Neuronal stem cell (in vitro differentiated cells): ENCODE data around the gene TLL2.
A peak's percentile ranks its signal among the peaks of the same experiment; 100 is the strongest.

Source experiments
- DNase-seq: peaks from one replicate; pipeline ENCODE4 v3.0.0-alpha.2; 2013; ENCODE audit warnings: low spot score
- H2AFZ ChIP-seq: one replicate; pipeline ENCODE4 v1.6.1; 2013; ENCODE audit warnings: mild to moderate bottlenecking, low read length, inconsistent platforms
- H2AK5ac ChIP-seq: 2 replicates; pipeline ENCODE4 v1.6.1; 2013; ENCODE audit warnings: low read depth, mild to moderate bottlenecking, inconsistent platforms, low read length, moderate library complexity, mixed read lengths
- H2BK120ac ChIP-seq: 2 replicates; pipeline ENCODE4 v1.6.1; 2013; ENCODE audit warnings: low read depth, mild to moderate bottlenecking, inconsistent platforms, low read length, moderate library complexity, mixed read lengths
- H2BK12ac ChIP-seq: one replicate; pipeline ENCODE4 v1.6.1; 2013; ENCODE audit warnings: low read length, inconsistent platforms
- H2BK15ac ChIP-seq: 2 replicates; pipeline ENCODE4 v1.6.1; 2013; ENCODE audit warnings: mild to moderate bottlenecking, low read length, inconsistent platforms, mixed read lengths
- H2BK5ac ChIP-seq: one replicate; pipeline ENCODE4 v1.6.1; 2013; ENCODE audit warnings: inconsistent platforms, mild to moderate bottlenecking, low read length, moderate library complexity
- H3K14ac ChIP-seq: one replicate; pipeline ENCODE4 v1.6.1; 2013; ENCODE audit warnings: low read length, inconsistent platforms
- H3K18ac ChIP-seq: 2 replicates; pipeline ENCODE4 v1.6.1; 2013; ENCODE audit warnings: low read length, inconsistent platforms
- H3K23ac ChIP-seq: 2 replicates; pipeline ENCODE4 v1.6.1; 2013; ENCODE audit warnings: low read depth, mild to moderate bottlenecking, mixed read lengths, low read length, inconsistent platforms; ENCODE audit not compliant: poor library complexity
- H3K27ac ChIP-seq: replicated peaks from 3 replicates; pipeline ENCODE4 v1.5.1; 2013; ENCODE audit warnings: low read length, inconsistent platforms
- H3K27me3 ChIP-seq, 3 experiments: 2 replicates each; pipeline ENCODE4 v1.6.1; 2013; ENCODE audit warnings: low read length in 3 of 3, mild to moderate bottlenecking in 2 of 3, inconsistent platforms in 1 of 3, low read depth in 1 of 3, mixed read lengths in 1 of 3, moderate library complexity in 1 of 3; ENCODE audit not compliant: control insufficient read depth in 3 of 3, insufficient read depth in 3 of 3
- H3K36me3 ChIP-seq, 2 donors: replicated peaks in 1 of 2; 2 replicates each; pipeline ENCODE4 v1.6.1; 2013; ENCODE audit warnings: low read length in 2 of 2; ENCODE audit not compliant: control insufficient read depth in 2 of 2, insufficient read depth in 2 of 2
- H3K4ac ChIP-seq: 2 replicates; pipeline ENCODE4 v1.6.1; 2013; ENCODE audit warnings: inconsistent platforms, mild to moderate bottlenecking, low read length, moderate library complexity
- H3K4me1 ChIP-seq, 2 donors: 1 replicate in 1 of 2; 2 replicates in 1 of 2; pipeline ENCODE4 v1.6.1; 2013; ENCODE audit warnings: low read length in 2 of 2, low read depth in 1 of 2; ENCODE audit not compliant: control insufficient read depth in 2 of 2, insufficient read depth in 1 of 2
- H3K4me2 ChIP-seq: one replicate; pipeline ENCODE4 v1.6.1; 2013; ENCODE audit warnings: mild to moderate bottlenecking, low read length, inconsistent platforms; ENCODE audit not compliant: insufficient read depth, poor library complexity, severe bottlenecking
- H3K4me3 ChIP-seq, 2 donors: 2 replicates each; pipeline ENCODE4 v1.5.1; 2013; ENCODE audit warnings: low read length in 2 of 2, mild to moderate bottlenecking in 2 of 2, inconsistent platforms in 1 of 2, moderate library complexity in 1 of 2
- H3K79me1 ChIP-seq: one replicate; pipeline ENCODE4 v1.6.1; 2013; ENCODE audit warnings: low read depth, mild to moderate bottlenecking, inconsistent platforms, low read length, moderate library complexity
- H3K9ac ChIP-seq: one replicate; pipeline ENCODE4 v1.6.1; 2013; ENCODE audit warnings: mild to moderate bottlenecking, low read depth, low read length, inconsistent platforms; ENCODE audit not compliant: poor library complexity
- H3K9me3 ChIP-seq, 2 donors: replicated peaks in 1 of 2; 2 replicates each; pipeline versions ENCODE3 to v1.6.1; 2013; ENCODE audit warnings: low read length in 2 of 2, mild to moderate bottlenecking in 2 of 2, inconsistent platforms in 1 of 2, low read depth in 1 of 2, mixed read lengths in 1 of 2, moderate library complexity in 1 of 2; ENCODE audit not compliant: control insufficient read depth in 2 of 2, insufficient read depth in 1 of 2
- H4K8ac ChIP-seq: one replicate; pipeline ENCODE4 v1.6.1; 2013; ENCODE audit warnings: low read depth, mild to moderate bottlenecking, inconsistent platforms, low read length, moderate library complexity
- H4K91ac ChIP-seq: one replicate; pipeline ENCODE4 v1.6.1; 2013; ENCODE audit warnings: low read length, low read depth, mild to moderate bottlenecking, inconsistent platforms; ENCODE audit not compliant: poor library complexity
- WGBS, 2 donors: extraction: QIAGEN DNeasy Blood & Tissue Kit; methylation state at CpG; one replicate each; pipeline ENCODE4 v1.1.7; 2013; ENCODE audit warnings: missing lambda C conversion rate in 2 of 2, mixed read lengths in 1 of 2; ENCODE audit not compliant: insufficient read length in 2 of 2, insufficient replicate concordance in 1 of 2; ENCODE audit errors: extremely low coverage in 2 of 2; 5-methylcytosine and 5-hydroxymethylcytosine counted together

Gene TLL2

DNA sequence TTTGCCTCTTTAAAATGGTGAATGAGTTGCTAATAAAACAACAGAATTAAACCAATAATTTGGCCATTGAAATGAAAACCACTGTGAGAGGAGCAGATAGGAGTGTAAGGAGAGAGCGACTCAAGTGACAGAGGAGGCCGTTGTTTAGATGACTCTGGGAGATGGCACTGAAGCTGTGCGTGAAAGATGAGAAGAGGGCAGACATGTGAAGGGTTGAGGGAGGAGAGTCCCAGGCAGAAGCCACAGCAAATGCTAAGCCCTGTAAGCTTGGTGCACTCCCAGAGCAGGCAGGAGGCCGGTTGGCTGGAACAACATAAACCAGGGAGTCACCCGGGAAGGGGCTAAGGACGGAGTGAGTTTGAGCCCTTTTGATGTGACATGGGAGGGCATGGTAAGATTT lies 154.1 kb downstream of the TLL2 start:
- Histone ChIP-seq H3K18ac (no peak overlapping the region), H3K23ac (no peak overlapping the region), H3K79me1 (no peaks in the 10 kb centered on the region), H3K27ac (no peak overlapping the region), H2AFZ (no peak overlapping the region), H3K4me2 (no peak overlapping the region), H2AK5ac (no peak overlapping the region), H3K4me1 (peaks cover 0 to 3% of the 10 kb centered on the region in 2 donors), H3K27me3 (peaks cover 0 to 9% (median 0%) of the 10 kb centered on the region in 3 experiments), H3K36me3 (no peaks in the 10 kb centered on the region), H3K4me3 (no peak overlapping the region), H2BK120ac (no peak overlapping the region), H3K9me3 (no peaks in the 10 kb centered on the region), H2BK15ac (no peak overlapping the region), H2BK5ac (no peak overlapping the region), H4K8ac (no peak overlapping the region), H3K14ac (no peak overlapping the region), H2BK12ac (no peak overlapping the region), H3K4ac (no peak overlapping the region), H4K91ac (no peak overlapping the region), H3K9ac (no peak overlapping the region)
- WGBS, 2 donors, result no CpG with 5 or more reads among the region's 6 CpGs
- no peak for DNase-seq

DNA sequence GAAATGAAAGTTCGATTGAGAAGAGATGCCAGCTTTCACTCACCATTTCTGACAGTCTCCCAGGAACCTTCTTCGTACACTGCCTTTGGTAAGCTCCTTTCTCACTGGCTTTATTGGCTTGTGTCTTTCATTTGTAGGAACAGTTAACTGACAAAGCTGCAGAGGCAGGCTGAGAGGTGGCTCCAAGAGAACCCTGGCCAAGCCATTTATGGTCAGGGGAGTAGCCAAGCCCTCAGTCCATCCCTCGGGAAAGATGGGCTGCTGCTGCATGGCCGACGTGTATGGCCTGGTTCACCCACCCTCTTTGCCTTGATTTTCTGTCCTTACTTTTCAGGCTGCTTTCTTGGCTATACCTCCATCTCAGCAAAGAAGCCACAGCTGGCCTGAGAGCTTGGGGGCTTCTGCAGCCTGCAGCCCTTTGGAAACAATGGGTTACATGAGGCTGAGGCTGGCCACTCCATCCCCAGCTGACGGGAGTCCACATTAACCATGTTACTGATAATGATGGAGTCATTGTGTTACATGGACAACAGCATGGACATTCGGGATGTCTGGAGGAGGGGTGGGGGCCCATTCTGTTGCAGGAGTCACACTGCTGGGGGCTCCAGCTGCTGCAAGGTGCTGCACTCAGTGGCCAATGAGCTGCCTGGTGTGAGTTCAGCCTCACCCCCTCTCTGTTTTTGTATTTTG lies 154.7 kb downstream of the TLL2 start, which contains the start of gene OPALIN:
Gene OPALIN (minus strand): TSS at position 152 of the 690 bp plus-strand sequence. CDS start 106 bp downstream, at position 46.
- H3K79me1 ChIP-seq, result no peaks in the 10 kb centered on the region

DNA sequence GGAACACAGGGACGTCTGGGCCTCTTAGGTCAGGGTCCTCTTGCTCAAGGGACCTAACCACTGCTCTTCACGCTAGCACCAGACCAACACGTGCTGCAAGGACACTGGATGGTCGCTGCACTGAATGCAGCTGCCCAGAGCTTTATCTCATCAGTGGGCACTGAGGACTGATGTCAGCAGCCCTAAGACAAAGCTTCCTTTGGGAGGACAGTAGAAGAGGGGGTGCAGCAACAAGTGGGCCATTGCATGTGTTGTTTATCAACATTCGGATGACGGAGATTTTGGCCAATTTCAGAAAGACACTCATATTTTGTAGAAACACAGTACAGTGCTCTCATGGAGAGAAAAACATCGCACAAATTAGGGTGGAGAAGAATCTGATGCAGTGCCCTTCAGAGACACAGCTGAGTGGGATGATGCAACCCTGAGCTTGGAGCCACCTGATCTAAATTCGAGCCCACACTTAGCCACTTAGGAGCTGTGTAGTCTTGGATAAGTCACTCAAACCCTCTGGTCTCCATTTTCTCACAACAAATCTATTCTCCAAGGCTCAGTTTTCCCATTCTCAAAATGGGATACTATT lies 156.6 kb downstream of the TLL2 start:
- Histone ChIP-seq H3K4ac (no peak overlapping the region), H3K4me3 (peak overlapping the region in 1 of 2 donors; percentile 65), H2AK5ac (no peak overlapping the region), H2BK15ac (no peak overlapping the region), H2BK5ac (no peak overlapping the region), H3K27ac (no peak overlapping the region), H3K9me3 (no peaks in the 10 kb centered on the region), H2AFZ (no peak overlapping the region), H3K14ac (no peak overlapping the region), H3K4me2 (no peak overlapping the region), H3K27me3 (peaks cover 0 to 9% (median 0%) of the 10 kb centered on the region in 3 experiments), H4K8ac (no peak overlapping the region), H3K79me1 (no peaks in the 10 kb centered on the region), H2BK120ac (no peak overlapping the region), H3K9ac (no peak overlapping the region), H3K36me3 (no peaks in the 10 kb centered on the region), H2BK12ac (no peak overlapping the region), H3K18ac (no peak overlapping the region), H3K4me1 (peaks cover 0 to 3% of the 10 kb centered on the region in 2 donors), H3K23ac (no peak overlapping the region), H4K91ac (no peak overlapping the region)
- WGBS, 2 donors, result no CpG with 5 or more reads among the region's 8 CpGs
- no peak for DNase-seq

More for the DNA sequence above, 154.7 kb downstream of the TLL2 start, which contains the start of gene OPALIN:
- no peak within 1 kb of the TSS for H2BK5ac ChIP-seq
- peaks cover 0 to 9% (median 0%) of the 10 kb centered on the region in 3 experiments for H3K27me3 ChIP-seq
- no peak within 1 kb of the TSS for H3K23ac ChIP-seq
- H2AK5ac ChIP-seq, result no peak within 1 kb of the TSS
- no peak within 1 kb of the TSS for H3K18ac ChIP-seq
- WGBS, 2 donors, result no CpG with 5 or more reads among the region's 7 CpGs
- H3K36me3 ChIP-seq, result no peaks in the 10 kb centered on the region
- H3K9me3 ChIP-seq, result no peaks in the 10 kb centered on the region
- no peak within 1 kb of the TSS for H3K4ac ChIP-seq
- H2BK15ac ChIP-seq, result no peak within 1 kb of the TSS
- no peak within 1 kb of the TSS for H4K91ac ChIP-seq
- H2AFZ ChIP-seq, result no peak within 1 kb of the TSS
- no peak within 1 kb of the TSS for H3K9ac ChIP-seq
- no peak within 1 kb of the TSS for H2BK120ac ChIP-seq
- peaks cover 0 to 3% of the 10 kb centered on the region in 2 donors for H3K4me1 ChIP-seq
- peak within 1 kb of the TSS; percentile 23 for H3K14ac ChIP-seq
- H4K8ac ChIP-seq, result peak within 1 kb of the TSS; percentile 52
- no peak within 1 kb of the TSS for H2BK12ac ChIP-seq
- H3K4me2 ChIP-seq, result no peak within 1 kb of the TSS
- DNase-seq, result no peak
- H3K4me3 ChIP-seq, result no peak within 1 kb of the TSS
- H3K27ac ChIP-seq, result no peak within 1 kb of the TSS

DNA sequence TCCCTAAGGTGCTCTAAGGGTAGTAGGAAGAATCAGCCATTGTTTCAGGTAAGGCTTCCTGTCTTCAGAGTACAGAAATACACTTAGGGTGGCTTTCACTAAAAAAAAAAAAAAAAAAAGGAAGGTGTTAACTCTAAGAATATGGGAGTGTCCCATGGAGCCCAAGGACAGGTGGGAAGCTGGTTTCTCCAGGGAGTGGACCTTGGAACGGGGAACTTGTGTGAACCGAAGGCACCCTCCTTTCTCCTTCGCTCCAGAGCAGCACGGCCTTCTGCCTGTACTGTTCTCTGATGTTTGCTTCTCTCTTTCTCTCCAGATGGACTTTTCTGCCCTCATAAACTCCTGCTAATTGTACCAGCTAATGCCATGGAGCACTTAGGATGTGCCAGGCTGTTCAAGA lies 161.1 kb downstream of the TLL2 start:
- Histone ChIP-seq H3K4me2 (no peak overlapping the region), H3K4ac (no peak overlapping the region), H3K9ac (no peak overlapping the region), H3K79me1 (no peaks in the 10 kb centered on the region), H3K27me3 (peaks cover 0 to 5% (median 0%) of the 10 kb centered on the region in 3 experiments), H4K8ac (no peak overlapping the region), H4K91ac (no peak overlapping the region), H3K18ac (no peak overlapping the region), H3K4me1 (no peaks in the 10 kb centered on the region), H2BK5ac (no peak overlapping the region), H3K14ac (no peak overlapping the region), H3K9me3 (no peaks in the 10 kb centered on the region), H2AFZ (no peak overlapping the region), H2BK120ac (no peak overlapping the region), H2BK12ac (no peak overlapping the region), H3K27ac (no peak overlapping the region), H3K23ac (no peak overlapping the region), H2AK5ac (no peak overlapping the region), H3K36me3 (no peaks in the 10 kb centered on the region), H2BK15ac (no peak overlapping the region), H3K4me3 (no peak overlapping the region)
- no CpG with 5 or more reads among the region's 4 CpGs for WGBS, 2 donors
- DNase-seq, result no peak
